ENCODE data around the gene MAML3.

GRCh38 chr4:140056015-140056414 lies 98.0 kb downstream of the MAML3 start:
- TF ChIP-seq EZH2 (IDR thresholded peaks at IDR 0.05; ENCODE audit: low read depth, unreplicated experiment) = no peak
- TF ChIP-seq, protein P1, sequence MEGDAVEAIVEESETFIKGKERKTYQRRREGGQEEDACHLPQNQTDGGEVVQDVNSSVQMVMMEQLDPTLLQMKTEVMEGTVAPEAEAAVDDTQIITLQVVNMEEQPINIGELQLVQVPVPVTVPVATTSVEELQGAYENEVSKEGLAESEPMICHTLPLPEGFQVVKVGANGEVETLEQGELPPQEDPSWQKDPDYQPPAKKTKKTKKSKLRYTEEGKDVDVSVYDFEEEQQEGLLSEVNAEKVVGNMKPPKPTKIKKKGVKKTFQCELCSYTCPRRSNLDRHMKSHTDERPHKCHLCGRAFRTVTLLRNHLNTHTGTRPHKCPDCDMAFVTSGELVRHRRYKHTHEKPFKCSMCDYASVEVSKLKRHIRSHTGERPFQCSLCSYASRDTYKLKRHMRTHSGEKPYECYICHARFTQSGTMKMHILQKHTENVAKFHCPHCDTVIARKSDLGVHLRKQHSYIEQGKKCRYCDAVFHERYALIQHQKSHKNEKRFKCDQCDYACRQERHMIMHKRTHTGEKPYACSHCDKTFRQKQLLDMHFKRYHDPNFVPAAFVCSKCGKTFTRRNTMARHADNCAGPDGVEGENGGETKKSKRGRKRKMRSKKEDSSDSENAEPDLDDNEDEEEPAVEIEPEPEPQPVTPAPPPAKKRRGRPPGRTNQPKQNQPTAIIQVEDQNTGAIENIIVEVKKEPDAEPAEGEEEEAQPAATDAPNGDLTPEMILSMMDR (conservative IDR thresholded peaks at IDR 0.05; ENCODE audit: low read depth in 2 of 2) = no peak
- TF ChIP-seq, protein P2, sequence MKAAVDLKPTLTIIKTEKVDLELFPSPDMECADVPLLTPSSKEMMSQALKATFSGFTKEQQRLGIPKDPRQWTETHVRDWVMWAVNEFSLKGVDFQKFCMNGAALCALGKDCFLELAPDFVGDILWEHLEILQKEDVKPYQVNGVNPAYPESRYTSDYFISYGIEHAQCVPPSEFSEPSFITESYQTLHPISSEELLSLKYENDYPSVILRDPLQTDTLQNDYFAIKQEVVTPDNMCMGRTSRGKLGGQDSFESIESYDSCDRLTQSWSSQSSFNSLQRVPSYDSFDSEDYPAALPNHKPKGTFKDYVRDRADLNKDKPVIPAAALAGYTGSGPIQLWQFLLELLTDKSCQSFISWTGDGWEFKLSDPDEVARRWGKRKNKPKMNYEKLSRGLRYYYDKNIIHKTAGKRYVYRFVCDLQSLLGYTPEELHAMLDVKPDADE (IDR thresholded peaks at IDR 0.05) = no peak
- TF ChIP-seq CREB1 (CRISPR knock-in tag; IDR thresholded peaks at IDR 0.05; ENCODE audit: low read depth) = no peak
- TF ChIP-seq EZH2phosphoT487 (IDR thresholded peaks at IDR 0.05; ENCODE audit: unreplicated experiment) = no peak
